ENCODE results near the gene COPS6. TPM values are rescaled to one million over a fixed set of nuclear protein-coding genes. Genes with fewer than 3 reads are reported as not detected.

Gene COPS6
- total RNA-seq, result 10 to 100 TPM; 32.5 to 71.5 (median 39.9) TPM

- H3K27ac ChIP-seq, result peak within 1 kb of the TSS; percentile 83 to 88 (median 84)
- H3K9me3 ChIP-seq, result no peaks in the 10 kb centered on the region
- intact Hi-C loops (cut with DNase I), result no loop called here
- H3K36me3 ChIP-seq, result peaks cover 28 to 30% of the 10 kb centered on the region in 2 donors
- H3K4me3 ChIP-seq (replicated peaks in 1 of 3), result peak within 1 kb of the TSS; percentile 28 to 79 (median 72)
- 0 to 1% methylated on average over 38 to 46 of the region's 68 CpGs for WGBS, 2 donors
- H3K27me3 ChIP-seq, result no peaks in the 10 kb centered on the region
- peak; percentile 79 to 85 for DNase-seq
- TF ChIP-seq CTCF (IDR thresholded peaks at IDR 0.05), result peak in 1 of 6 experiments; percentile 11
- peak; percentile 57 to 84 for TF ChIP-seq POLR2A (IDR thresholded peaks at IDR 0.05)
- peaks cover 0 to 17% of the 10 kb centered on the region in 2 donors for H3K4me1 ChIP-seq
Observed at GRCh38 chr7:100088621-100089457, at the start of gene COPS6. COPS6 (plus strand) TSS chr7:100088969; CDS start chr7:100088991, 22 bp downstream.

GRCh38 chr7:100040575-100040974 lies 48.2 kb upstream of the COPS6 start:
- H3K27me3 ChIP-seq, result no peaks in the 10 kb centered on the region
- H3K4me3 ChIP-seq (replicated peaks in 1 of 3), result no peak overlapping the region
- TF ChIP-seq POLR2A (IDR thresholded peaks at IDR 0.05) (no peak), CTCF (IDR thresholded peaks at IDR 0.05) (no peak)
- no peak overlapping the region for H3K27ac ChIP-seq
- no peaks in the 10 kb centered on the region for H3K4me1 ChIP-seq
- 78 to 86% methylated on average over 7 of the region's 7 CpGs for WGBS, 2 donors
- H3K9me3 ChIP-seq, result no peaks in the 10 kb centered on the region
- no peak for DNase-seq
- H3K36me3 ChIP-seq, result peaks cover 0 to 3% of the 10 kb centered on the region in 2 donors
- intact Hi-C loops (cut with DNase I), result no loop called here

- Histone ChIP-seq H3K27me3 (no peaks in the 10 kb centered on the region), H3K36me3 (no peaks in the 10 kb centered on the region), H3K4me1 (peaks cover 4 to 5% of the 10 kb centered on the region in 2 donors), H3K4me3 (replicated peaks in 1 of 3) (no peak overlapping the region), H3K27ac (no peak overlapping the region), H3K9me3 (no peaks in the 10 kb centered on the region)
- TF ChIP-seq CTCF (IDR thresholded peaks at IDR 0.05), result no peak
- DNase-seq, result no peak
- intact Hi-C loops (cut with DNase I), result loop anchor here (5.0 kb wide), 1 partner anchor 53 kb away; no protein-coding TSS in a partner anchor
- WGBS, 2 donors, result 60 to 81% methylated on average over 6 of the region's 6 CpGs
Observed at GRCh38 chr7:100044718-100045117, 44.1 kb upstream of the COPS6 start.

- Histone ChIP-seq H3K4me1 (peaks cover 4 to 12% of the 10 kb centered on the region in 2 donors), H3K36me3 (no peaks in the 10 kb centered on the region), H3K9me3 (no peaks in the 10 kb centered on the region), H3K27me3 (no peaks in the 10 kb centered on the region), H3K4me3 (replicated peaks in 1 of 3) (no peak overlapping the region), H3K27ac (no peak overlapping the region)
- 90 to 93% methylated on average over 4 of the region's 4 CpGs for WGBS, 2 donors
- intact Hi-C loops (cut with DNase I), result loop anchor here (5.0 kb wide), 1 partner anchor 49 kb away; no protein-coding TSS in a partner anchor
- TF ChIP-seq POLR2A (IDR thresholded peaks at IDR 0.05), result no peak
- no peak for TF ChIP-seq CTCF (IDR thresholded peaks at IDR 0.05)
- no peak for DNase-seq
Observed at GRCh38 chr7:100048680-100049079, 40.1 kb upstream of the COPS6 start.

Measured in thyroid gland (tissue), 4 donors.